Stimulated activated CD4-positive, alpha-beta T cell treated with anti-CD3 and anti-CD28 coated beads, Interleukin-4, amount 100 ng/mL, for 4 hours (primary cell): ENCODE measurements around the gene PPP6R2.

ENCODE experiments used
- DNase-seq, 2 experiments: peaks; one replicate each; pipeline ENCODE4 v3.0.0-alpha.2; 2020

PPP6R2 gene

DNA sequence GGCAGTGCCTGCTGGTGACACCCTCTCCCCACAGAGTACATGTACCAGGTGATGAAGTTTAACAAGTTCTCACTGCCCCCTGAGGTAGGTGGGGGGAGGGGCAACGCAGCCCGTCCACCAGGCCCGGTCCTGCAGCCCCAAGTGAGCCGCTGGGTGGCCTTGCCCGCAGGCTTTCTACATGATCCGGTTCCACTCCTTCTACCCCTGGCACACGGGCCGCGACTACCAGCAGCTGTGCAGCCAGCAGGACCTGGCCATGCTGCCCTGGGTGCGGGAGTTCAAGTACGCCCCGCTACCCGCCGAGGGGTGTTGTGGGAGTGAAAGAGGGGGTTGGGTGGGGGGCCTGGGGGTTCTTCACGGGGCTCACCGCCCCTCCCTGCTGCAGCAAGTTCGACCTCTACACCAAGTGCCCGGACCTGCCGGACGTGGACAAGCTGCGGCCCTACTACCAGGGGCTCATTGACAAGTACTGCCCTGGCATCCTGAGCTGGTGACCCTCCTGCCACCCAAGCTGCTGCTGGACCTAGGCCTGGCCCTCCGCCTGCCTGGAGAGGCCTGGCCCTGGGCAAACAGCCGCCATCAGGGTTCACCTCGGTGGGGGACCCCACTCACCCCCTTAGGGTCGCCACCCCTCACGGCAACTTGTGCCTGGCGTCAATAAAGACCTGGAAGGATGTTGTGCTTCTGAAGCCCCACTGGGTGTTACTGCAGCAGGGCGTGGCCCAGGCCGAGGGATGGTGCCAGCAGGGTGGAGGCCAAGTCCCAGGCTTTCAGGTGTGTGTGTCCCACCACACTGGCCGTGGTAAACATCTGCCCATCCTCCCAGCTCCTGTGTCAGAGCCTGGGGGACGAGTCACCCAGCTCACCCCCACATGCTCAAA lies 146.5 kb downstream of the PPP6R2 start:
- no peak for DNase-seq

DNA sequence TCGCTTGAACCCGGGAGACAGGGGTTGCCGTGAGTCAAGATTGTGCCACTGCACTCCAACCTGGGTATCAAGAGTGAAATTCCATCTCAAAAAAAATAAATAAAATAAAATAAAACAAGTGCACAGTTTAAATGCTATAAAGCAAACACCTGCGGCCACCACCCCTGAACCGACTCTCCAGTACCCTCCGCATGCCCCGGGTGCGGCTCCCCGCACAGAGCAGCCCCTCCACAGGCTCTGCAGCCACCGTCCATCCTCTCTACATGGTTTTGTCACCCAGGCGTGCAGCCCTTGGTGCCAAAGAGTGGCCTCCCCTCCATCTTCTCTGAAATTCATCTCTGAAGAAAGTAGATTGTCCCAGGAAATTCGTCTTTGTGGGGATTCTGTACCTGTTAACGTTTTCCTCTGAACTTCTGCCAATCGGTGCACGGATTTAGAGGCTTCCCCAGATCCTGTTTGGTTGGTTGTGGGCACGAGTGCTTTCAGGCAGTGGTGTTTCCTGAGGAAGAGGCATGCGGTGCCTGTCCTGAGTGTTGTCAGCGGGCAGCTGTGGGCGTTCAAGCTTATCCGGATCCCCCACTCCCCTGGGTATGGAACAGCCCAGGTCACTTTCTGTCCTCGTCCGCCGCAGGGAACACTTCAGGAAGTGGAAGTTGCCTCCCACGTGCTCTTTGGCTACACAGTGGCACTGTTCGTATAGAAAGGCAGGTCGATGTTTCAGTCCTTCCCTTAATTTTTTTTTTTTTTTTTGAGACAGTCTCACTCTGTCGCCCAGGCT lies 147.6 kb downstream of the PPP6R2 start:
- no peak for DNase-seq
